Pancreas (tissue), 10 donors: ENCODE measurements around the gene IMMP2L. TPM values are rescaled to one million over a fixed set of nuclear protein-coding genes. Genes with fewer than 3 reads are reported as not detected.

Source experiments
- ATAC-seq, 4 donors: fragments of 200-7000 bp; cut with Tn5 transposase; one replicate each; pipeline versions ENCODE4 v1.8.0 to v1.9.1; 2020; ENCODE audit warnings: mild to moderate bottlenecking in 4 of 4, moderate library complexity in 4 of 4
- DNase-seq, 6 donors: peaks; one replicate each; pipeline ENCODE4 v3.0.0-alpha.2; 2020
- FAIRE-seq: peaks from 2 replicates; lab custom pipeline; 2012; peaks lifted over from hg19 to GRCh38; lab: Jason Lieb, UNC
- H3K27ac ChIP-seq, 4 donors: fragments of 200-600 bp; sonication (generic); 1 replicate in 3 of 4; 2 replicates in 1 of 4; pipeline versions ENCODE4 v1.5.0 to v1.8.0; 2020
- H3K27me3 ChIP-seq, 4 donors: fragments of 200-600 bp; one replicate each; pipeline ENCODE4 v1.8.0; 2021
- H3K36me3 ChIP-seq, 3 donors: fragments of 200-600 bp; sonication (generic) in 1 of 3; one replicate each; pipeline versions ENCODE4 v1.5.0 to v1.8.0; 2020 to 2021
- H3K4me1 ChIP-seq, 3 donors: fragments of 200-600 bp; one replicate each; pipeline ENCODE4 v1.8.0; 2021
- H3K4me3 ChIP-seq, 4 donors: fragments of 200-600 bp; sonication (generic) in 2 of 4; one replicate each; pipeline versions ENCODE4 v1.5.0 to v1.8.0; 2020 to 2021
- H3K9me3 ChIP-seq, 4 donors: fragments of 200-600 bp; one replicate each; pipeline ENCODE4 v1.8.0; 2021
- WGBS, 2 donors: extraction: QIAGEN DNeasy Blood & Tissue Kit; methylation state at CpG; one replicate each; pipeline ENCODE4 v1.1.7; 2013; 5-methylcytosine and 5-hydroxymethylcytosine counted together
- intact Hi-C, 3 donors: fragments of 100-400 bp; cut with DNase I; formaldehyde crosslinking; loops; one replicate each; pipeline versions ENCODE4 v1.11.1 to v1.14.2; 2022
- polyA plus RNA-seq, 2 donors: library from polyadenylated mRNA; stranded (reverse); fragments of 200-250 nt; gene quantifications; one replicate each; pipeline ENCODE4 v1.2.3, GENCODE V29; 2013
- total RNA-seq, 6 donors: library from RNA; stranded (reverse); fragmentation: NEBNext Ultra II Directional in 4 of 6; extraction: Animal tissue kit (Norgen Biotek cat#: 25700) in 4 of 6; gene quantifications; one replicate each; pipeline versions ENCODE4 v1.2.1 to v1.2.4, GENCODE V29; 2021 to 2023
- TF ChIP-seq, protein P1 (sequence below), 4 donors: fragments of 200-600 bp; sonication (generic) in 3 of 4; IDR thresholded peaks; one replicate each; pipeline versions ENCODE4 v1.5.0 to v1.8.0; 2021; ENCODE audit warnings: antibody characterized with exemption in 4 of 4
- donor health status: healthy with polysubstance abuse.
- donor health status: DM: no; HTN: no; CAD: no; lungs with moderate emphysema.
- donor health status: DM: no; HTN: no; CAD: no.
- donor health status: control.
- donor health status: control.
- donor health status: Bipolar disorder and iron deficiency.
- donor health status: DM: yes; HTN: yes; CAD: no.
- donor health status: DM: no; HTN: no; CAD: no.
- donor health status: DM: no; HTN: no; CAD: no.
- donor health status: DM: yes; HTN: yes; CAD: no.

Gene IMMP2L
- total and polyA plus RNA-seq, 8 donors: 7.3 to 30.0 (median 12.9) TPM

DNA sequence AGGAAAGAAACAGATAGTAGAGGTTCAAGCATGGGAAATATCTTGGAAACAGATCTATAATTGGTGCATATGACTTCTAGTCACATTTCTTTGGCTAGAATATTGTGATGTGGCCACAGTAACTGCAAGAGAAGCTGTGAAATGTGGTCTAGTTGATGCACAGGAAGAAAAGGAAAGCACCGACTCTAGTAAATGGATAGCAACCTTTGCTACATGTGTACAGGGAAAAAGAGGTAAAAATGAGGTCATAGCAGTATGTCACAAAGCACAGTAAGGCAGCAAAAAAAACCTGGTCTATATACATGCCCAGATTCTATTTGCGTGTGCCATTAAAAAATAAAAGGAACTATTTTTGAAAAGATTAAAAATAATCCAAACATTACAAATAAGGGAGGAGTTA lies 573.9 kb downstream of the IMMP2L start:
- ATAC-seq: no peak
- no peak for DNase-seq
- intact Hi-C loops: no loop called here
- TF ChIP-seq, protein P1, sequence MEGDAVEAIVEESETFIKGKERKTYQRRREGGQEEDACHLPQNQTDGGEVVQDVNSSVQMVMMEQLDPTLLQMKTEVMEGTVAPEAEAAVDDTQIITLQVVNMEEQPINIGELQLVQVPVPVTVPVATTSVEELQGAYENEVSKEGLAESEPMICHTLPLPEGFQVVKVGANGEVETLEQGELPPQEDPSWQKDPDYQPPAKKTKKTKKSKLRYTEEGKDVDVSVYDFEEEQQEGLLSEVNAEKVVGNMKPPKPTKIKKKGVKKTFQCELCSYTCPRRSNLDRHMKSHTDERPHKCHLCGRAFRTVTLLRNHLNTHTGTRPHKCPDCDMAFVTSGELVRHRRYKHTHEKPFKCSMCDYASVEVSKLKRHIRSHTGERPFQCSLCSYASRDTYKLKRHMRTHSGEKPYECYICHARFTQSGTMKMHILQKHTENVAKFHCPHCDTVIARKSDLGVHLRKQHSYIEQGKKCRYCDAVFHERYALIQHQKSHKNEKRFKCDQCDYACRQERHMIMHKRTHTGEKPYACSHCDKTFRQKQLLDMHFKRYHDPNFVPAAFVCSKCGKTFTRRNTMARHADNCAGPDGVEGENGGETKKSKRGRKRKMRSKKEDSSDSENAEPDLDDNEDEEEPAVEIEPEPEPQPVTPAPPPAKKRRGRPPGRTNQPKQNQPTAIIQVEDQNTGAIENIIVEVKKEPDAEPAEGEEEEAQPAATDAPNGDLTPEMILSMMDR (IDR thresholded peaks at IDR 0.05): no peak
- Histone ChIP-seq H3K27ac (no peak overlapping the region), H3K36me3 (no peaks in the 10 kb centered on the region), H3K4me3 (no peak overlapping the region), H3K9me3 (no peaks in the 10 kb centered on the region), H3K27me3 (no peaks in the 10 kb centered on the region), H3K4me1 (peaks cover 0 to 4% (median 0%) of the 10 kb centered on the region in 3 donors)
- no peak for FAIRE-seq
- 95 to 96% methylated on average over 2 of the region's 2 CpGs for WGBS, 2 donors

DNA sequence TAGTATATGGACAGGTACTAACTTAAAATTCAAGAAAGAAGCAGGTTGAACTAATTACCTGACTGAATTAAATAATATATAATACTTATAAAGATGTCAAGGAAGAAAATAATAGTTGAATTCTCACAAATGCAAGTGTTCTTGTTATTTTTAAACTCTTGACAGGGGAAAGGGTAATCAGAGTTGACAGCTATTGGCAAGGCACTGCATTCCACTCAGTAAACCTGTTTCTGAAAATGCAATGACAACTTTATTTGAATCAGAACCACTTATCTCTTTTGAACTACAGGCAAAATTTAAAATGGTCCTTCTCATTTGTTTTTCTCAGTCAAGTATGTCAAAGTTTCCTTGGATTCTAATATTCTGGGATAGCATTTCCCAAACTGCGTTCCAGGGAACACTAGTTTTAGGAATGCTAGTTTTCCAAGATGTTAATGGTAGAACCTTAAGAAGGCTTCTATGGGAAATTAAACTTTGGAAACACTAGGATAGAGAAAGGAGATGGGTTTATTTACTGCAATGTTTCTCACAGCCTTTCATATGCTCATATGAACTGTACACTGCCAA lies 575.1 kb downstream of the IMMP2L start:
- Histone ChIP-seq H3K27me3 (no peaks in the 10 kb centered on the region), H3K4me3 (no peak overlapping the region), H3K9me3 (no peaks in the 10 kb centered on the region), H3K4me1 (peaks cover 0 to 4% (median 0%) of the 10 kb centered on the region in 3 donors), H3K27ac (no peak overlapping the region), H3K36me3 (no peaks in the 10 kb centered on the region)
- no peak for DNase-seq
- ATAC-seq: no peak
- WGBS, 2 donors: 94 to 97% methylated on average over 1 of the region's 1 CpG
- TF ChIP-seq, protein P1 (IDR thresholded peaks at IDR 0.05): no peak
- FAIRE-seq: no peak
- intact Hi-C loops: no loop called here

DNA sequence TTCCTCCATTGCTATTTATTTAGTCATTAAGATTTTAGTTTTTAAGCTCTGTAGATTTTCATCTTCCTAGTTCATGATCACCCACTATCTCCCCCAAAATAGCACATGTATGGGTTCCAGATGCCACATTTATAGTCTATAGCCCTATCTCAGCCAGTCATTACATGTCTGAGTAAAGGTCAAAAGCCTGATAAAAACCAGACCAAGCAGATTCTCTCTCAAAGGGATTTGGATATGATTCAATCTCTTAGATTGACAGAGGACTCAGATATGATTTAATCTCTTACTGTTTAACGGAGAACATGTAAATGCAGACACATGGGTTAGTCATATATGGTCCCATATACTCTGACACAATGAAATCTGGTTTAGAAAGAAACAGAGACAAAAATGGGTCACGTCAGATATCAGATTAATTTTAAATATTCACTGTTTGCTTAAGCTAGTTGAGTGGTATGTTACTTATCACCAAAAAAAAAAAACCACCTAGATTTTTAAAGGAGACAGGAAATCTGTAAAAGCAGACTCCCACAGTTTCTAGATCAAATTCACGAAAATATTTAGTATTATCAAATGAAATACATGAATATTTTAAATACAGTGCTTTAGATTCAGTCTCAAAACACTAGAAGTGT lies 578.4 kb downstream of the IMMP2L start:
- TF ChIP-seq, protein P1 (IDR thresholded peaks at IDR 0.05): no peak
- Histone ChIP-seq H3K9me3 (no peaks in the 10 kb centered on the region), H3K36me3 (no peaks in the 10 kb centered on the region), H3K4me1 (peaks cover 0 to 4% (median 0%) of the 10 kb centered on the region in 3 donors), H3K27ac (no peak overlapping the region), H3K27me3 (no peaks in the 10 kb centered on the region), H3K4me3 (no peak overlapping the region)
- intact Hi-C loops: no loop called here
- FAIRE-seq (no peak), ATAC-seq (no peak), DNase-seq (no peak)
- WGBS, 2 donors: 28 to 40% methylated on average over 3 of the region's 3 CpGs

DNA sequence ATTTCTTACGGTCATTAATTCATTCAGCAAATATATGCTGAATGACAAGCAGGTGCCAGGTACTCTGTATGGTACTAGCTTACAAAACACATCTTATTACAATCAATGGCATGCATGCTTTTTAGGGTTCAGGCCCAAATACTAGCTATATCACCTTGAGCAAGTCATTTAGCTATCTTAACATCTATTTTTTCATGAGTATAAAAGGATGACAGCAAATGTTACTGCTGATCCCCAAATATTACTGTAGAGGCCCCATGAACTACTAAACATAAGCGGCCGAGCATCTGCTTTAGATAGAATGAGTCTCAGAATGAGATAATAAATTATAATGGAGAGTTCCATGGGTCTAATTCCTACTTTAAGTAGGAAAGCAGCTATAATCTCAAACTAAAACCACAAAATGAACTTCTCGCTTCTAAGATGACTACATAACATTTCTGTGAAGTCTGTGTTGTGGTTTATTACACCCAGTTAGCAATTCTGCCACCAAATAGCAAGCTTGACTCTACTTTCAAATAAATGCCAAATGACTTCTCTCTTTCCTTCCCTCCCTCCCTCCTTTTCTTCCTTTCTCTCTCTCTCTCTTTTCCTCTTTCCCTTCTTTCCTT lies 585.1 kb downstream of the IMMP2L start:
- TF ChIP-seq, protein P1 (IDR thresholded peaks at IDR 0.05): no peak
- DNase-seq: no peak
- Histone ChIP-seq H3K27ac (no peak overlapping the region), H3K27me3 (no peaks in the 10 kb centered on the region), H3K4me3 (no peak overlapping the region), H3K36me3 (no peaks in the 10 kb centered on the region), H3K9me3 (no peaks in the 10 kb centered on the region), H3K4me1 (peaks cover 0 to 3% (median 0%) of the 10 kb centered on the region in 3 donors)
- WGBS, 2 donors: 95 to 100% methylated on average over 4 of the region's 4 CpGs
- intact Hi-C loops: no loop called here
- ATAC-seq: no peak
- FAIRE-seq: no peak

DNA sequence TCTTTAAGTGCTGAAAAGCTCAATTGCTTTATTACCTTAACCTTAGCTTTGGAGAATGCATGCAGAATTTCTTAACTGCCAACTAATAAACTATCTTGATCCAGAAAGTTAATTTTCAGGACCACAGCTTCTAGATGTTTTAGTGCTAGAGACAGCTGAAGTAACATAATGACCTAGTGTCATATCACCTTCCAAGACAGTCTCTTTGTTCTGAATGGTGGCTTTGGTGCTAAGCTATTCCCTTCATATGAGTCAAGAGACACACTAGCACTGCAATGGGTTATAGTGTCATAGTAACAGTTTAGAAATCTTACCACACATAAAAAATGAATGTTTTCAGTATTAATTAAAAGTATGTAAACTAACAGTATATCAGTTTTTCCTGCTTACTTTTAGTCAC lies 586.8 kb downstream of the IMMP2L start:
- no peaks in the 10 kb centered on the region for H3K9me3 ChIP-seq
- DNase-seq (no peak), FAIRE-seq (no peak), ATAC-seq (no peak)
- no peak overlapping the region for H3K4me3 ChIP-seq
- no peaks in the 10 kb centered on the region for H3K36me3 ChIP-seq
- intact Hi-C loops: no loop called here
- no peak overlapping the region for H3K27ac ChIP-seq
- TF ChIP-seq, protein P1 (IDR thresholded peaks at IDR 0.05): no peak
- H3K4me1 ChIP-seq: peaks cover 0 to 4% (median 0%) of the 10 kb centered on the region in 3 donors
- H3K27me3 ChIP-seq: no peaks in the 10 kb centered on the region
